Upper lobe of left lung (tissue), 6 donors: ENCODE measurements around the gene ZNF33A. TPM values are rescaled to one million over a fixed set of nuclear protein-coding genes. Genes with fewer than 3 reads are reported as not detected.
"Not testable (repeated sequence)": the region's sequence is repeated elsewhere in the genome, so short reads cannot be mapped to it uniquely, and the experiment has no call there.

Experiments
- ATAC-seq, 2 donors: fragments of 200-7000 bp; cut with Tn5 transposase; one replicate each; pipeline ENCODE4 v1.9.1; 2022; ENCODE audit warnings: mild to moderate bottlenecking in 2 of 2, moderate library complexity in 2 of 2; ENCODE audit not compliant: low FRiP score in 2 of 2
- DNase-seq, 2 donors: peaks; one replicate each; pipeline ENCODE4 v3.0.0-alpha.2; 2019 to 2020
- H3K27ac ChIP-seq, 4 donors: fragments of 200-600 bp; sonication (generic); one replicate each; pipeline ENCODE4 v1.5.1; 2016 to 2019
- H3K27me3 ChIP-seq, 4 donors: fragments of 200-600 bp; sonication (generic); one replicate each; pipeline ENCODE4 v1.5.1; 2017 to 2019
- H3K36me3 ChIP-seq, 4 donors: fragments of 200-600 bp; sonication (generic); one replicate each; pipeline ENCODE4 v1.5.1; 2016 to 2019
- H3K4me1 ChIP-seq, 4 donors: fragments of 200-600 bp; sonication (generic); one replicate each; pipeline ENCODE4 v1.5.1; 2018 to 2019
- H3K4me3 ChIP-seq, 4 donors: fragments of 200-600 bp; sonication (generic); one replicate each; pipeline ENCODE4 v1.5.1; 2017 to 2019; ENCODE audit warnings: mild to moderate bottlenecking in 2 of 4, moderate library complexity in 1 of 4
- H3K9me3 ChIP-seq, 4 donors: fragments of 200-600 bp; sonication (generic); one replicate each; pipeline ENCODE4 v1.5.1; 2018 to 2019
- CTCF ChIP-seq, 6 experiments: fragments of 450-650 bp in 4 of 6; fragments of 200-600 bp in 2 of 6; sonication (generic) in 2 of 6; IDR thresholded peaks; one replicate each; pipeline ENCODE4 v1.5.1; 2016 to 2019; ENCODE audit warnings: antibody characterized with exemption in 6 of 6
- EP300 ChIP-seq, 4 donors: sonication (generic); formaldehyde crosslinking; IDR thresholded peaks; one replicate each; pipeline ENCODE4 v1.5.1; 2017; ENCODE audit warnings: antibody characterized with exemption in 4 of 4, control low read depth in 2 of 4
- POLR2A ChIP-seq, 4 donors: fragments of 450-650 bp; IDR thresholded peaks; one replicate each; pipeline ENCODE4 v1.5.1; 2016 to 2017; ENCODE audit warnings: antibody characterized with exemption in 4 of 4, mild to moderate bottlenecking in 2 of 4
- POLR2AphosphoS5 ChIP-seq, 2 donors: sonication (generic); formaldehyde crosslinking; IDR thresholded peaks; one replicate each; pipeline ENCODE4 v1.5.1; 2017; ENCODE audit warnings: antibody characterized with exemption in 2 of 2
- WGBS, 2 donors: methylation state at CpG; one replicate each; pipeline ENCODE4 v1.1.5; 2017 to 2018; 5-methylcytosine and 5-hydroxymethylcytosine counted together
- total RNA-seq, 6 donors: library from RNA; depleted of rRNA in 4 of 6; stranded (reverse); fragments of >200 nt in 4 of 6; gene quantifications; one replicate each; pipeline versions ENCODE4 v1.1.0 to v1.2.1, GENCODE V29; 2016 to 2021
- donor health status: DM: no; HTN: no; CAD: no; lungs with moderate emphysema.
- donor health status: DM: no; HTN: yes; CAD: no; lungs with severe emphysema.

ZNF33A gene
- total RNA-seq, 6 donors from 2014 or later = 20.0 to 49.1 (median 22.9) TPM

- Histone ChIP-seq H3K27me3 (no peaks in the 10 kb centered on the region), H3K9me3 (no peaks in the 10 kb centered on the region), H3K4me1 (peaks cover 6 to 13% (median 10%) of the 10 kb centered on the region in 4 donors), H3K36me3 (peaks cover 0 to under 1% (median 0%) of the 10 kb centered on the region in 4 donors), H3K4me3 (peak within 1 kb of the TSS; percentile 37 to 93 (median 68)), H3K27ac (peak within 1 kb of the TSS; percentile 92 to 99 (median 98))
- WGBS, 2 donors = 0% methylated on average over 18 to 43 of the region's 66 CpGs
- DNase-seq = peak; percentile 97 to 100
- peak; percentile 68 to 90 for TF ChIP-seq POLR2AphosphoS5 (IDR thresholded peaks at IDR 0.05)
- peak; percentile 40 to 94 (median 87) for TF ChIP-seq POLR2A (IDR thresholded peaks at IDR 0.05)
- TF ChIP-seq CTCF (IDR thresholded peaks at IDR 0.05) = peak; percentile 87 to 95 (median 92)
- TF ChIP-seq EP300 (IDR thresholded peaks at IDR 0.05) = no peak
- ATAC-seq = peak; percentile 99 to 100
Observed at GRCh38 chr10:37976091-37976879, 34.2 kb upstream of the ZNF33A start, which contains the start of gene ZNF25. Gene ZNF25, minus strand, starts transcription at chr10:37976647. Its CDS starts 4,925 bp downstream, at chr10:37971722.

- Histone ChIP-seq H3K4me1 (peaks cover 6 to 13% (median 10%) of the 10 kb centered on the region in 4 donors), H3K9me3 (no peaks in the 10 kb centered on the region), H3K36me3 (no peaks in the 10 kb centered on the region), H3K4me3 (peak overlapping the region; percentile 11 to 93 (median 68)), H3K27ac (peak overlapping the region; percentile 92 to 99 (median 98)), H3K27me3 (no peaks in the 10 kb centered on the region)
- TF ChIP-seq CTCF (IDR thresholded peaks at IDR 0.05) (no peak), POLR2AphosphoS5 (IDR thresholded peaks at IDR 0.05) (no peak), EP300 (IDR thresholded peaks at IDR 0.05) (no peak), POLR2A (IDR thresholded peaks at IDR 0.05) (no peak)
- DNase-seq = no peak
- no peak for ATAC-seq
- 5 to 8% methylated on average over 9 of the region's 9 CpGs for WGBS, 2 donors
Observed at GRCh38 chr10:37976880-37977203, 33.6 kb upstream of the ZNF33A start.

- ATAC-seq (no peak), DNase-seq (no peak)
- Histone ChIP-seq H3K4me1 (no peaks in the 10 kb centered on the region), H3K9me3 (no peaks in the 10 kb centered on the region), H3K27ac (no peak overlapping the region), H3K36me3 (no peaks in the 10 kb centered on the region), H3K4me3 (no peak overlapping the region), H3K27me3 (no peaks in the 10 kb centered on the region)
- TF ChIP-seq POLR2A (IDR thresholded peaks at IDR 0.05) (no peak), CTCF (IDR thresholded peaks at IDR 0.05) (no peak), POLR2AphosphoS5 (IDR thresholded peaks at IDR 0.05) (no peak), EP300 (IDR thresholded peaks at IDR 0.05) (no peak)
- WGBS, 2 donors = 81 to 90% methylated on average over 2 of the region's 2 CpGs
Observed at GRCh38 chr10:37991655-37992054, 18.8 kb upstream of the ZNF33A start.

- no peak overlapping the region for H3K27ac ChIP-seq
- no peaks in the 10 kb centered on the region for H3K4me1 ChIP-seq
- no peaks in the 10 kb centered on the region for H3K27me3 ChIP-seq
- no peaks in the 10 kb centered on the region for H3K36me3 ChIP-seq
- ATAC-seq (no peak), DNase-seq (no peak)
- WGBS, 2 donors = 75 to 78% methylated on average over 3 of the region's 3 CpGs
- H3K9me3 ChIP-seq = no peaks in the 10 kb centered on the region
- TF ChIP-seq POLR2A (IDR thresholded peaks at IDR 0.05) = no peak
- TF ChIP-seq EP300 (IDR thresholded peaks at IDR 0.05) = no peak
- no peak for TF ChIP-seq POLR2AphosphoS5 (IDR thresholded peaks at IDR 0.05)
- no peak for TF ChIP-seq CTCF (IDR thresholded peaks at IDR 0.05)
- no peak overlapping the region for H3K4me3 ChIP-seq
Observed at GRCh38 chr10:37992083-37992482, 18.4 kb upstream of the ZNF33A start.

- not testable (repeated sequence) for DNase-seq, H3K27me3 ChIP-seq, H3K4me1 ChIP-seq, H3K27ac ChIP-seq, H3K9me3 ChIP-seq, ATAC-seq, H3K36me3 ChIP-seq, H3K4me3 ChIP-seq
- 67 to 69% methylated on average over 2 to 3 of the region's 3 CpGs for WGBS, 2 donors
Observed at GRCh38 chr10:37998920-37999319, 11.6 kb upstream of the ZNF33A start.

- 89 to 100% methylated on average over 1 of the region's 1 CpG for WGBS, 2 donors
- H3K27ac ChIP-seq = not testable (repeated sequence)
Observed at GRCh38 chr10:38000474-38000873, 10.0 kb upstream of the ZNF33A start.

More at GRCh38 chr10:38000474-38000873, 10.0 kb upstream of the ZNF33A start:
- not testable (repeated sequence) for H3K9me3 ChIP-seq, H3K27me3 ChIP-seq, H3K36me3 ChIP-seq, H3K4me3 ChIP-seq, DNase-seq, ATAC-seq, H3K4me1 ChIP-seq
